ENCODE results near the gene HIPK2.

- no peak for TF ChIP-seq CTCF (IDR thresholded peaks at IDR 0.05; ENCODE audit: low read depth, low read length)
- no peak for TF ChIP-seq POLR2A (IDR thresholded peaks at IDR 0.05; ENCODE audit: extremely low read depth, insufficient read length)
- TF ChIP-seq MAX (IDR thresholded peaks at IDR 0.05; ENCODE audit: low read depth, low read length), result no peak
These were observed 96.9 kb downstream of the HIPK2 start for GRCh38 chr7:139680676-139681462.

All from NB4 (cell line).